ENCODE results near the gene SLC30A2.

DNA sequence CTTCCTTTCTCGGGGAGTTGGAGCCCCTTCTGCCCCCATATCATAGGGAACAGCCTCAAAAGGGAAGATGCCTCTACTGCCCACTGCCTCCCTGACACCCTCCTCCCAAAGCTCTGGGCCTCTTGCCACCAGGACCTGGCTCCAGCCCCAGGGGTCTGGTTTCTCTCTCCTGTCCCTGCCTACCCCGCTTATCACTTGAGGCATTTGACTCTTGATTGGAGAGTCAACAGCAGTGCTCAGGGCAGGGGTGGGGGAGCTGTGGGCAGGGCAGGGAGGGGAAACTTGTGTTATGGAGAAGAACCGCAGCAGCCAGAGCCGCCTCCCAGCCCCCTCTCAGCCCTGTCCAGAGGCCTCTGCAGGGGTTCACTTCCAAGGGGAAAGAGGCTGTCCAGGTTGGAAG is 20.9 kb upstream of the SLC30A2 start:
- TF ChIP-seq, protein P1, sequence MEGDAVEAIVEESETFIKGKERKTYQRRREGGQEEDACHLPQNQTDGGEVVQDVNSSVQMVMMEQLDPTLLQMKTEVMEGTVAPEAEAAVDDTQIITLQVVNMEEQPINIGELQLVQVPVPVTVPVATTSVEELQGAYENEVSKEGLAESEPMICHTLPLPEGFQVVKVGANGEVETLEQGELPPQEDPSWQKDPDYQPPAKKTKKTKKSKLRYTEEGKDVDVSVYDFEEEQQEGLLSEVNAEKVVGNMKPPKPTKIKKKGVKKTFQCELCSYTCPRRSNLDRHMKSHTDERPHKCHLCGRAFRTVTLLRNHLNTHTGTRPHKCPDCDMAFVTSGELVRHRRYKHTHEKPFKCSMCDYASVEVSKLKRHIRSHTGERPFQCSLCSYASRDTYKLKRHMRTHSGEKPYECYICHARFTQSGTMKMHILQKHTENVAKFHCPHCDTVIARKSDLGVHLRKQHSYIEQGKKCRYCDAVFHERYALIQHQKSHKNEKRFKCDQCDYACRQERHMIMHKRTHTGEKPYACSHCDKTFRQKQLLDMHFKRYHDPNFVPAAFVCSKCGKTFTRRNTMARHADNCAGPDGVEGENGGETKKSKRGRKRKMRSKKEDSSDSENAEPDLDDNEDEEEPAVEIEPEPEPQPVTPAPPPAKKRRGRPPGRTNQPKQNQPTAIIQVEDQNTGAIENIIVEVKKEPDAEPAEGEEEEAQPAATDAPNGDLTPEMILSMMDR (IDR thresholded peaks at IDR 0.05; ENCODE audit: low read depth, low read length), result no peak
- TF ChIP-seq EZH2phosphoT487 (IDR thresholded peaks at IDR 0.05; ENCODE audit: low read depth), result no peak

All from OCI-LY3 (cell line).